Esophagus squamous epithelium (tissue), 5 donors: ENCODE results near the gene ITIH1. TPM values are rescaled to one million over a fixed set of nuclear protein-coding genes. Genes with fewer than 3 reads are reported as not detected.

ENCODE experiments used
- DNase-seq: peaks from one replicate; lab custom pipeline; 2025; lab: John Stamatoyannopoulos, UW
- H3K27ac ChIP-seq, 4 donors: fragments of 200-600 bp; sonication (generic); one replicate each; pipeline ENCODE4 v1.5.1; 2016 to 2019; ENCODE audit warnings: mild to moderate bottlenecking in 1 of 4
- H3K27me3 ChIP-seq, 4 donors: fragments of 200-600 bp; sonication (generic); 1 replicate in 3 of 4; 2 replicates in 1 of 4; pipeline versions ENCODE4 v1.5.1 to v1.6.0; 2017 to 2021; ENCODE audit warnings: antibody characterized with exemption in 1 of 4
- H3K36me3 ChIP-seq, 3 donors: fragments of 200-600 bp; sonication (generic); one replicate each; pipeline ENCODE4 v1.5.1; 2016 to 2019
- H3K4me1 ChIP-seq, 3 donors: fragments of 200-600 bp; sonication (generic); one replicate each; pipeline ENCODE4 v1.5.1; 2017 to 2019
- H3K4me3 ChIP-seq, 4 donors: fragments of 200-600 bp; sonication (generic); 1 replicate in 3 of 4; 2 replicates in 1 of 4; pipeline ENCODE4 v1.5.1; 2016 to 2019; ENCODE audit warnings: mild to moderate bottlenecking in 2 of 4, moderate library complexity in 1 of 4
- H3K9me3 ChIP-seq, 3 donors: fragments of 200-600 bp; sonication (generic); one replicate each; pipeline ENCODE4 v1.5.1; 2016 to 2019
- POLR2A ChIP-seq, 4 donors: fragments of 450-650 bp; IDR thresholded peaks; one replicate each; pipeline ENCODE4 v1.6.1; 2017; ENCODE audit warnings: antibody characterized with exemption in 4 of 4, mild to moderate bottlenecking in 4 of 4, moderate library complexity in 3 of 4
- WGBS, 2 donors: methylation state at CpG; one replicate each; pipeline ENCODE4 v1.1.5; 2018; 5-methylcytosine and 5-hydroxymethylcytosine counted together
- intact Hi-C: fragments of 100-400 bp; cut with DNase I; formaldehyde crosslinking; loops from one replicate; pipeline ENCODE4 v1.15.0; 2022
- total RNA-seq, 4 donors: library from RNA; depleted of rRNA; stranded (reverse); fragments of >200 nt; gene quantifications; one replicate each; pipeline ENCODE4 v1.1.0, GENCODE V29; 2016
- TF ChIP-seq, protein P1 (sequence below), 6 experiments: fragments of 450-650 bp in 4 of 6; fragments of 200-600 bp in 2 of 6; sonication (generic) in 2 of 6; IDR thresholded peaks; one replicate each; pipeline ENCODE4 v1.5.1; 2016 to 2019; ENCODE audit warnings: antibody characterized with exemption in 6 of 6, mild to moderate bottlenecking in 4 of 6, moderate library complexity in 4 of 6
- donor health status: DM: yes; HTN: yes; CAD: no.

The ITIH1 gene
- total RNA-seq, 4 donors from 2014 or later = not detected

DNA sequence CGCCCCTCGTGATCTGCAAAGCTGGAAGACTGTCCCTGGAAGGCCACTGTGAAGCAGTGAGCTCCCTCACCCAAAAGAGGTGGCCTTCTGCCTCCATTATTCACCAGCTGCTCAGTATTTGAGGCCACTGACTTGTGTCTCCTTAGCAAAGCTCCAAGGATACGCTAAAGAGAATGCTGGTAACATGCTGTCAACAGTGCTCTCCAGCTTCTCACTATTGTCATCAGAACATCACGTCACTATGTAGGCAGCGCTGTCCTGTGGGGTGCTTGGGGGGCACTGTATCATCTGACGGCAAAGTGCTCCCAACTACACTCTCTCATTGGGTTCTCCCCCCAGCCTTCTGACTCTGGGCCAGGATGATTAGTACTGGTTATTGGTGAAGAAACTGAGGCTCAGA lies 38.8 kb downstream of the ITIH1 start:
- Histone ChIP-seq H3K4me1 (no peaks in the 10 kb centered on the region), H3K9me3 (no peaks in the 10 kb centered on the region), H3K4me3 (no peak overlapping the region), H3K27ac (no peak overlapping the region), H3K27me3 (no peaks in the 10 kb centered on the region), H3K36me3 (no peaks in the 10 kb centered on the region)
- DNase-seq = no peak
- no peak for TF ChIP-seq POLR2A (IDR thresholded peaks at IDR 0.05)
- TF ChIP-seq, protein P1, sequence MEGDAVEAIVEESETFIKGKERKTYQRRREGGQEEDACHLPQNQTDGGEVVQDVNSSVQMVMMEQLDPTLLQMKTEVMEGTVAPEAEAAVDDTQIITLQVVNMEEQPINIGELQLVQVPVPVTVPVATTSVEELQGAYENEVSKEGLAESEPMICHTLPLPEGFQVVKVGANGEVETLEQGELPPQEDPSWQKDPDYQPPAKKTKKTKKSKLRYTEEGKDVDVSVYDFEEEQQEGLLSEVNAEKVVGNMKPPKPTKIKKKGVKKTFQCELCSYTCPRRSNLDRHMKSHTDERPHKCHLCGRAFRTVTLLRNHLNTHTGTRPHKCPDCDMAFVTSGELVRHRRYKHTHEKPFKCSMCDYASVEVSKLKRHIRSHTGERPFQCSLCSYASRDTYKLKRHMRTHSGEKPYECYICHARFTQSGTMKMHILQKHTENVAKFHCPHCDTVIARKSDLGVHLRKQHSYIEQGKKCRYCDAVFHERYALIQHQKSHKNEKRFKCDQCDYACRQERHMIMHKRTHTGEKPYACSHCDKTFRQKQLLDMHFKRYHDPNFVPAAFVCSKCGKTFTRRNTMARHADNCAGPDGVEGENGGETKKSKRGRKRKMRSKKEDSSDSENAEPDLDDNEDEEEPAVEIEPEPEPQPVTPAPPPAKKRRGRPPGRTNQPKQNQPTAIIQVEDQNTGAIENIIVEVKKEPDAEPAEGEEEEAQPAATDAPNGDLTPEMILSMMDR (IDR thresholded peaks at IDR 0.05) = no peak
- WGBS, 2 donors = 86 to 95% methylated on average over 3 to 6 of the region's 6 CpGs
- intact Hi-C loops = no loop called here

DNA sequence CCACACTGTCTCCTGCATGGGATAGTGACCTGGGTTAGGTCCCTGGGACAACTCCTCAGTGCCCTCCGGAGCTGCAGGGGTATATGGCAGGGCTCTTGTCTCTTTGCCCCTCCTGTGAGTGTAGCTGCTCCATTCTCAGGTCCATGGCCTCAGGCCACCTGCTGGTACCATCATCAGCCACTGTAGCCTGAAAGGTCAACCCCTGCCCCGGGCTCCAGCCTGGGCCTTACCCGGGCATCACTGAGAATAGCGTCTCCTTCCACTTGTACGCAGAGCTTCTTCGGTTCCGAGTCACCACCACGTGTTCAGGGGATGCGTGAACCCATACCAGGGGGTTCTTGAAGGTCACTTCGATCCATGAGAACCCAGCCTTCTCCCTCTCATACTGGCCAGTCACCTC lies 39.3 kb downstream of the ITIH1 start:
- H3K27ac ChIP-seq = no peak overlapping the region
- H3K4me3 ChIP-seq = no peak overlapping the region
- H3K4me1 ChIP-seq = no peaks in the 10 kb centered on the region
- H3K9me3 ChIP-seq = no peaks in the 10 kb centered on the region
- H3K36me3 ChIP-seq = no peaks in the 10 kb centered on the region
- intact Hi-C loops = no loop called here
- 83 to 100% methylated on average over 1 to 7 of the region's 10 CpGs for WGBS, 2 donors
- H3K27me3 ChIP-seq = no peaks in the 10 kb centered on the region
- DNase-seq = no peak
- TF ChIP-seq, protein P1 (IDR thresholded peaks at IDR 0.05) = no peak
- no peak for TF ChIP-seq POLR2A (IDR thresholded peaks at IDR 0.05)

DNA sequence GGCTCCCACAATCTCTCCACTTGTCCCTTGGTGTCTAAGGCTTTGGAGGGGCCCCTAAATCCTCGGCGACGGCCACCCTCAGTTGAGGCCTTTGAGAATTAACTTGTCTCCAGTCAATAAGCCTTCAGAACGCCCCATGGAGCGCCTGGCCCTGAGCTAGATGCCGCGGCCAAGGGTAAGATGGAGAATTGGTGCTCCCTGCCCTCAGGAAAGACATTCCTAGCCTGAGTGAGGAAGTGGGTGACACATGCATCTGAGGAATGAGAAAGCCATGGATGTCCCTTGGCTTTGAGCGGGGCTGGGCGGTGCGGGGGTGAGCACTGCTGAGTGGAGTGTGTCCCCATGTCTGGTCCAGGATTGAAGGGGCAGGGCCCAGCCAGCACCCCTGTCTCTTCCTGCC lies 39.8 kb downstream of the ITIH1 start:
- H3K36me3 ChIP-seq = no peaks in the 10 kb centered on the region
- no peak overlapping the region for H3K4me3 ChIP-seq
- H3K9me3 ChIP-seq = no peaks in the 10 kb centered on the region
- WGBS, 2 donors = 94 to 100% methylated on average over 3 to 6 of the region's 10 CpGs
- no peaks in the 10 kb centered on the region for H3K27me3 ChIP-seq
- DNase-seq = no peak
- no peaks in the 10 kb centered on the region for H3K4me1 ChIP-seq
- intact Hi-C loops = no loop called here
- TF ChIP-seq POLR2A (IDR thresholded peaks at IDR 0.05) = no peak
- TF ChIP-seq, protein P1 (IDR thresholded peaks at IDR 0.05) = no peak
- no peak overlapping the region for H3K27ac ChIP-seq

DNA sequence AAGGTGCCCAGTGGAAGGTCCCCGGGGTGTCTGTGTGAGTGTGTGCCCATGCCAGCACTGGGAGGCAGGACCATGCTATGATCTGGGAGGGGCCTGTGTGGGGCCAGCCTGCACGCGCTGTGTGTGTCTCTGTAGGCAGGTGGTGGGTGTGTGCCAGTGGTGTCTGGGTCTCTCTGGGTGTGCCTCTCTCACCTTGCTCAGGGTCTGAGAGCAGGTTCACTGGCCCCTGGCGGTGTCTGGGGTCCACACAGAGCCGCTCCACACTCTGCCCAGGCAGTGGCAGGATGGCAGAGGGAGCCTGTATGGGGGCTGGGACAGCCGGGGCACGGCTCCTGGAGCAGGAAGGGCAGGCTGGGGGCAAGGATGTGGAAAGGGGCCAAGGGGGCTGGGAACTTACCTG lies 40.5 kb downstream of the ITIH1 start:
- DNase-seq = no peak
- no peak overlapping the region for H3K27ac ChIP-seq
- peaks cover 0 to 3% (median 0%) of the 10 kb centered on the region in 3 donors for H3K36me3 ChIP-seq
- H3K9me3 ChIP-seq = no peaks in the 10 kb centered on the region
- WGBS, 2 donors = 100% methylated on average over 2 of the region's 7 CpGs; no CpG with 5 or more reads in 1 of the 2 donors
- H3K27me3 ChIP-seq = no peaks in the 10 kb centered on the region
- intact Hi-C loops = no loop called here
- no peak for TF ChIP-seq POLR2A (IDR thresholded peaks at IDR 0.05)
- TF ChIP-seq, protein P1 (IDR thresholded peaks at IDR 0.05) = no peak
- no peak overlapping the region for H3K4me3 ChIP-seq
- H3K4me1 ChIP-seq = no peaks in the 10 kb centered on the region

DNA sequence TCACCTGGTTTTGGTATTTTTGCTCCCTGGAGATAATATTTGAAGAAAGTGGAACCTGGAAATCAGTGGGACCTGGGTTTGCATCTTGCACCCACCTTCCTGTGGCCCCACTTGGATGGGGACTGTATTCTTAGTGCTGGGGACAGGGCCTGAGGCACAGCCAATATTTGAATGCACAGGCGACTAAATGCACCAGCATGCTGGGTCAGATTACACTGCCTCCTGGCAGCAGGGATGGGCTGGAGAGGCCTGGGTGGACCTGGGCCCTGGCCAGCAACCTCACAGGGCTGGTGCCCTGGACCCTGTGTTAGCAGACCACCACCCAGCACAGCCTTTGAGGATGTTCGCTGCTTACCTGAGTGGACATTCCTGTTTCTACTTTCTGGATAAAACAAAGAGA lies 42.5 kb downstream of the ITIH1 start:
- intact Hi-C loops = no loop called here
- no peaks in the 10 kb centered on the region for H3K27me3 ChIP-seq
- H3K36me3 ChIP-seq = peaks cover 0 to 17% (median 0%) of the 10 kb centered on the region in 3 donors
- 86 to 100% methylated on average over 1 to 2 of the region's 2 CpGs for WGBS, 2 donors
- H3K9me3 ChIP-seq = no peaks in the 10 kb centered on the region
- H3K27ac ChIP-seq = no peak overlapping the region
- DNase-seq = no peak
- no peak overlapping the region for H3K4me3 ChIP-seq
- no peaks in the 10 kb centered on the region for H3K4me1 ChIP-seq
- TF ChIP-seq POLR2A (IDR thresholded peaks at IDR 0.05) = no peak
- TF ChIP-seq, protein P1 (IDR thresholded peaks at IDR 0.05) = no peak
